Stomach (tissue), 9 donors: ENCODE data around the gene RABGAP1. TPM values are rescaled to one million over a fixed set of nuclear protein-coding genes. Genes with fewer than 3 reads are reported as not detected.

Experiments
- DNase-seq, 2 donors: peaks; one replicate each; pipeline versions ENCODE4 v3.0.0 to v3.0.0-alpha.2; 2013 to 2019
- H3K27ac ChIP-seq, 5 donors: fragments of 200-600 bp in 4 of 5; sonication (generic) in 4 of 5; one replicate each; pipeline ENCODE4 v1.5.1; 2013 to 2019; ENCODE audit warnings: mild to moderate bottlenecking in 1 of 5, moderate library complexity in 1 of 5
- H3K27me3 ChIP-seq, 3 donors: fragments of 200-600 bp; sonication (generic); one replicate each; pipeline ENCODE4 v1.5.1; 2017 to 2019; ENCODE audit warnings: mixed run types in 1 of 3
- H3K36me3 ChIP-seq, 4 donors: fragments of 200-600 bp; sonication (generic); 1 replicate in 3 of 4; 2 replicates in 1 of 4; pipeline ENCODE4 v1.5.1; 2016 to 2019
- H3K4me1 ChIP-seq, 4 donors: fragments of 200-600 bp; sonication (generic); one replicate each; pipeline ENCODE4 v1.5.1; 2016 to 2019
- H3K4me3 ChIP-seq, 4 donors: fragments of 200-600 bp; sonication (generic) in 3 of 4; one replicate each; pipeline ENCODE4 v1.5.1; 2016 to 2019; ENCODE audit warnings: mild to moderate bottlenecking in 1 of 4
- H3K9me3 ChIP-seq, 4 donors: fragments of 200-600 bp; sonication (generic); one replicate each; pipeline ENCODE4 v1.5.1; 2016 to 2019
- CTCF ChIP-seq, 7 experiments: fragments of 450-650 bp in 4 of 7; fragments of 200-600 bp in 3 of 7; sonication (generic) in 3 of 7; IDR thresholded peaks; one replicate each; pipeline ENCODE4 v1.5.1; 2016 to 2019; ENCODE audit warnings: antibody characterized with exemption in 7 of 7, control low read depth in 2 of 7, mild to moderate bottlenecking in 1 of 7
- EP300 ChIP-seq: sonication (generic); formaldehyde crosslinking; IDR thresholded peaks from one replicate; pipeline ENCODE4 v1.6.1; 2017; ENCODE audit warnings: antibody characterized with exemption
- POLR2A ChIP-seq, 4 donors: fragments of 450-650 bp; IDR thresholded peaks; one replicate each; pipeline ENCODE4 v1.6.1; 2016; ENCODE audit warnings: antibody characterized with exemption in 4 of 4, control low read depth in 2 of 4, mild to moderate bottlenecking in 1 of 4, moderate library complexity in 1 of 4
- POLR2AphosphoS5 ChIP-seq, 3 donors: sonication (generic); formaldehyde crosslinking; IDR thresholded peaks; one replicate each; pipeline ENCODE4 v1.6.1; 2016; ENCODE audit warnings: antibody characterized with exemption in 3 of 3
- WGBS, 5 donors: extraction: QIAGEN DNeasy Blood & Tissue Kit in 3 of 5; methylation state at CpG; one replicate each; pipeline versions ENCODE4 v1.1.5 to v1.1.7; 2013 to 2018; 5-methylcytosine and 5-hydroxymethylcytosine counted together
- intact Hi-C: fragments of 100-400 bp; cut with DNase I; formaldehyde crosslinking; loops from one replicate; pipeline ENCODE4 v1.15.1; 2023; ENCODE audit warnings: low total_unique reads
- polyA plus RNA-seq, 3 donors: library from polyadenylated mRNA; stranded (reverse); fragments of 200-250 nt; gene quantifications; one replicate each; pipeline ENCODE4 v1.2.3, GENCODE V29; 2013
- total RNA-seq, 5 donors: library from RNA; depleted of rRNA; stranded (reverse); fragments of >200 nt; gene quantifications; one replicate each; pipeline versions ENCODE4 v1.1.0 to v1.2.3, GENCODE V29; 2014 to 2016
- donor health status: healthy with polysubstance abuse.
- donor health status: Bipolar disorder and iron deficiency.
- donor health status: healthy.

The RABGAP1 gene
- total and polyA plus RNA-seq, 8 donors, result 7.0 to 157 (median 33.0) TPM

- Histone ChIP-seq H3K9me3 (peaks cover 0 to 5% (median 0%) of the 10 kb centered on the region in 4 donors), H3K4me1 (peaks cover 0 to 69% (median 23%) of the 10 kb centered on the region in 4 donors), H3K27me3 (no peaks in the 10 kb centered on the region), H3K4me3 (no peak overlapping the region), H3K36me3 (peaks cover 0 to 15% (median 8%) of the 10 kb centered on the region in 4 donors), H3K27ac (peak overlapping the region in 2 of 5 donors; percentile 22 to 58)
- 64 to 84% (median 73%) methylated on average over 1 of the region's 1 CpG for WGBS, 5 donors
- TF ChIP-seq EP300 (no peak), CTCF (IDR thresholded peaks at IDR 0.05) (no peak), POLR2AphosphoS5 (IDR thresholded peaks at IDR 0.05) (no peak), POLR2A (IDR thresholded peaks at IDR 0.05) (no peak)
- intact Hi-C loops, result no loop called here
- DNase-seq, result no peak
Observed at GRCh38 chr9:123040801-123041200, 100.0 kb downstream of the RABGAP1 start.

- peaks cover 0 to 69% (median 23%) of the 10 kb centered on the region in 4 donors for H3K4me1 ChIP-seq
- H3K9me3 ChIP-seq, result peaks cover 0 to 5% (median 0%) of the 10 kb centered on the region in 4 donors
- H3K36me3 ChIP-seq, result peaks cover 0 to 15% (median 8%) of the 10 kb centered on the region in 4 donors
- TF ChIP-seq POLR2A (IDR thresholded peaks at IDR 0.05) (no peak), EP300 (no peak), CTCF (IDR thresholded peaks at IDR 0.05) (no peak), POLR2AphosphoS5 (IDR thresholded peaks at IDR 0.05) (no peak)
- H3K27ac ChIP-seq, result peak overlapping the region in 2 of 5 donors; percentile 6 to 43
- H3K4me3 ChIP-seq, result no peak overlapping the region
- 76 to 93% (median 85%) methylated on average over 2 of the region's 2 CpGs for WGBS, 5 donors
- intact Hi-C loops, result no loop called here
- no peak for DNase-seq
- H3K27me3 ChIP-seq, result no peaks in the 10 kb centered on the region
Observed at GRCh38 chr9:123041489-123041888, 100.7 kb downstream of the RABGAP1 start.

- DNase-seq, result no peak
- Histone ChIP-seq H3K27me3 (no peaks in the 10 kb centered on the region), H3K4me1 (peaks cover 0 to 62% (median 20%) of the 10 kb centered on the region in 4 donors), H3K9me3 (peaks cover 0 to 5% (median 0%) of the 10 kb centered on the region in 4 donors), H3K4me3 (no peak overlapping the region), H3K36me3 (peaks cover 0 to 15% (median 8%) of the 10 kb centered on the region in 4 donors), H3K27ac (peak overlapping the region in 3 of 5 donors; percentile 19 to 68 (median 35))
- TF ChIP-seq CTCF (IDR thresholded peaks at IDR 0.05), result no peak
- no peak for TF ChIP-seq POLR2A (IDR thresholded peaks at IDR 0.05)
- TF ChIP-seq POLR2AphosphoS5 (IDR thresholded peaks at IDR 0.05), result no peak
- no peak for TF ChIP-seq EP300
- intact Hi-C loops, result no loop called here
- 88 to 94% (median 92%) methylated on average over 5 of the region's 5 CpGs for WGBS, 5 donors
Observed at GRCh38 chr9:123043081-123043939, 102.5 kb downstream of the RABGAP1 start.

- intact Hi-C loops, result no loop called here
- H3K27ac ChIP-seq, result peak overlapping the region in 4 of 5 donors; percentile 16 to 68 (median 36)
- DNase-seq, result no peak
- H3K4me3 ChIP-seq, result no peak overlapping the region
- WGBS, 5 donors, result 76 to 92% (median 79%) methylated on average over 4 of the region's 4 CpGs
- H3K36me3 ChIP-seq, result peaks cover 0 to 15% (median 8%) of the 10 kb centered on the region in 4 donors
- peaks cover 0 to 65% (median 22%) of the 10 kb centered on the region in 4 donors for H3K4me1 ChIP-seq
- H3K9me3 ChIP-seq, result peaks cover 0 to 5% (median 0%) of the 10 kb centered on the region in 4 donors
- H3K27me3 ChIP-seq, result no peaks in the 10 kb centered on the region
- TF ChIP-seq POLR2A (IDR thresholded peaks at IDR 0.05) (no peak), POLR2AphosphoS5 (IDR thresholded peaks at IDR 0.05) (peak in 1 of 3 donors; percentile 6)
Observed at GRCh38 chr9:123044586-123044985, 103.8 kb downstream of the RABGAP1 start.
